ENCODE data around the gene TMPRSS13. TPM values are rescaled to one million over a fixed set of nuclear protein-coding genes. Genes with fewer than 3 reads are reported as not detected.

Gene TMPRSS13
- total and polyA plus RNA-seq, 5 donors from 2014 or later: 0.57 to 3.4 (median 1.1) TPM

DNA sequence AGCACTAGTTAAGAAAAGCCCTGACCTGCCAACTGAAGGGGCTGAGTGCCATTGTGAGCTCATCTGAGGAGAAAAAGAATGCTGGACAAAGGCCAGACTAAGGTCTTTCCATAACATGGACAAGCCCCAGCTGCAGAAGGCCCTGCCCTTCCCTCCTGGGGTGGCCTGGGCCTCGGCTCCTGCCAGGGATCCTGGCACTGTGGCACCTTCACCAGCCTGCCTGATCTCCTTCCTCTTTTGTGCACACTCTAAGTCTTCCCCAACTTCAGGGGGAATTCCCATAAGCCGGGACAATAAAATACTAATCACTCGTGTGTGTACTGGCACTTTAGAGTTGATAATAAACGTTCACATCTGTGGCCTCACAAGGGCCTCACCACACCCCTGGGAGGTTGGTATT lies 9.9 kb downstream of the TMPRSS13 start:
- no peaks in the 10 kb centered on the region for H3K9me3 ChIP-seq (ENCODE audit: control insufficient read depth in 2 of 2, low read length in 2 of 2)
- no peaks in the 10 kb centered on the region for H3K36me3 ChIP-seq (ENCODE audit: control insufficient read depth, insufficient read depth, low read length)
- H3K27me3 ChIP-seq (ENCODE audit: control insufficient read depth, insufficient read depth, low read length): no peaks in the 10 kb centered on the region
- no peaks in the 10 kb centered on the region for H3K4me1 ChIP-seq (ENCODE audit: control insufficient read depth, insufficient read depth, low read length, poor library complexity, severe bottlenecking)
- DNase-seq (no peak), ATAC-seq (ENCODE audit: low read depth in 2 of 2) (peak; percentile 19 to 30)
- peaks cover 12% of the 10 kb centered on the region for H3K36me3 Mint-ChIP-seq
- peaks cover 0 to 7% (median 3%) of the 10 kb centered on the region in 4 donors for H3K4me1 Mint-ChIP-seq
- H3K4me3 Mint-ChIP-seq: no peak overlapping the region
- H3K27ac ChIP-seq (ENCODE audit: insufficient read depth, low read length, poor library complexity, severe bottlenecking): no peak overlapping the region
- no peak overlapping the region for H3K4me3 ChIP-seq (ENCODE audit: low read depth, low read length)
- H3K27me3 Mint-ChIP-seq: no peaks in the 10 kb centered on the region
- no peak overlapping the region for H3K27ac Mint-ChIP-seq
- no peaks in the 10 kb centered on the region for H3K9me3 Mint-ChIP-seq

- no peak for DNase-seq
- H3K27me3 ChIP-seq (ENCODE audit: control insufficient read depth, insufficient read depth, low read length): no peaks in the 10 kb centered on the region
- no peaks in the 10 kb centered on the region for H3K36me3 ChIP-seq (ENCODE audit: control insufficient read depth, insufficient read depth, low read length)
- no peaks in the 10 kb centered on the region for H3K9me3 ChIP-seq (ENCODE audit: control insufficient read depth in 2 of 2, low read length in 2 of 2)
- no peak for ATAC-seq (ENCODE audit: low read depth in 2 of 2)
- Mint-ChIP-seq H3K4me3 (peak overlapping the region in 1 of 4 donors; percentile 48), H3K4me1 (peaks cover 0 to 7% (median 3%) of the 10 kb centered on the region in 4 donors), H3K27ac (no peak overlapping the region), H3K9me3 (no peaks in the 10 kb centered on the region), H3K27me3 (no peaks in the 10 kb centered on the region), H3K36me3 (peaks cover 17% of the 10 kb centered on the region)
- H3K4me3 ChIP-seq (ENCODE audit: low read depth, low read length): no peak overlapping the region
- H3K27ac ChIP-seq (ENCODE audit: insufficient read depth, low read length, poor library complexity, severe bottlenecking): no peak overlapping the region
- no peaks in the 10 kb centered on the region for H3K4me1 ChIP-seq (ENCODE audit: control insufficient read depth, insufficient read depth, low read length, poor library complexity, severe bottlenecking)
Measured at GRCh38 chr11:117918366-117919255, 10.6 kb downstream of the TMPRSS13 start.

GRCh38 chr11:117917591-117918151 lies 11.5 kb downstream of the TMPRSS13 start:
- peaks cover 27% of the 10 kb centered on the region for H3K36me3 Mint-ChIP-seq
- Histone ChIP-seq H3K4me1 (ENCODE audit: control insufficient read depth, insufficient read depth, low read length, poor library complexity, severe bottlenecking) (no peaks in the 10 kb centered on the region), H3K9me3 (ENCODE audit: control insufficient read depth in 2 of 2, low read length in 2 of 2) (no peaks in the 10 kb centered on the region), H3K27ac (ENCODE audit: insufficient read depth, low read length, poor library complexity, severe bottlenecking) (no peak overlapping the region), H3K4me3 (ENCODE audit: low read depth, low read length) (no peak overlapping the region), H3K27me3 (ENCODE audit: control insufficient read depth, insufficient read depth, low read length) (no peaks in the 10 kb centered on the region), H3K36me3 (ENCODE audit: control insufficient read depth, insufficient read depth, low read length) (no peaks in the 10 kb centered on the region)
- no peaks in the 10 kb centered on the region for H3K27me3 Mint-ChIP-seq
- ATAC-seq (ENCODE audit: low read depth in 2 of 2) (no peak), DNase-seq (no peak)
- no peaks in the 10 kb centered on the region for H3K9me3 Mint-ChIP-seq
- no peak overlapping the region for H3K27ac Mint-ChIP-seq
- H3K4me3 Mint-ChIP-seq: no peak overlapping the region
- H3K4me1 Mint-ChIP-seq: peaks cover 0 to 7% (median 3%) of the 10 kb centered on the region in 4 donors

DNA sequence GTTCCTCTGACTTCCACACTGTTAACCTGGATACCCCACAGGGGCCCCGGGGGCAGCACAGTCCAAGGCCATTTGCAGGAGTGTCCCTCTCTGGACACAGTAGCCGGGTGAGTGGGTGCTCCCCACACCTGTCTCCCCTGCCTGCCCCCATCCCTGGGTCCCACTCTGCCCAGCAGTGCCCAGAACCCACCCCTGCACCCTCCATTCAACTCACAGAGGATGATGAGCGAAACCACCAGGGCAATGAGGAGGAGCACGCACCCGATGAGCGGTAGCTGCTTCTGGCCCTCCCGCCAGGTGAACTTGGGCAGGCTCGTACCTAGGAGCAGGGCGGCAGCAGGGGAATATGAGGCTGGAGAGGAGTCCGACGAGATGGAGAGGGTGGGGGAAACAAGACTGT lies 12.2 kb downstream of the TMPRSS13 start:
- peaks cover 0 to 7% (median 3%) of the 10 kb centered on the region in 4 donors for H3K4me1 Mint-ChIP-seq
- no peak for ATAC-seq (ENCODE audit: low read depth in 2 of 2)

GRCh38 chr11:117915672-117916235 lies 13.4 kb downstream of the TMPRSS13 start:
- H3K27ac ChIP-seq (ENCODE audit: insufficient read depth, low read length, poor library complexity, severe bottlenecking): no peak overlapping the region
- Mint-ChIP-seq H3K4me3 (no peak overlapping the region), H3K9me3 (no peaks in the 10 kb centered on the region), H3K27ac (peak overlapping the region in 1 of 3 donors; percentile 83), H3K4me1 (peaks cover 0 to 7% (median 3%) of the 10 kb centered on the region in 4 donors), H3K27me3 (no peaks in the 10 kb centered on the region), H3K36me3 (peaks cover 33% of the 10 kb centered on the region)
- H3K36me3 ChIP-seq (ENCODE audit: control insufficient read depth, insufficient read depth, low read length): no peaks in the 10 kb centered on the region
- no peaks in the 10 kb centered on the region for H3K27me3 ChIP-seq (ENCODE audit: control insufficient read depth, insufficient read depth, low read length)
- no peak overlapping the region for H3K4me3 ChIP-seq (ENCODE audit: low read depth, low read length)
- no peaks in the 10 kb centered on the region for H3K9me3 ChIP-seq (ENCODE audit: control insufficient read depth in 2 of 2, low read length in 2 of 2)
- DNase-seq: no peak
- ATAC-seq (ENCODE audit: low read depth in 2 of 2): no peak
- H3K4me1 ChIP-seq (ENCODE audit: control insufficient read depth, insufficient read depth, low read length, poor library complexity, severe bottlenecking): no peaks in the 10 kb centered on the region

More for the DNA sequence above, 12.2 kb downstream of the TMPRSS13 start:
- Histone ChIP-seq H3K27ac (ENCODE audit: insufficient read depth, low read length, poor library complexity, severe bottlenecking) (no peak overlapping the region), H3K36me3 (ENCODE audit: control insufficient read depth, insufficient read depth, low read length) (no peaks in the 10 kb centered on the region), H3K4me3 (ENCODE audit: low read depth, low read length) (no peak overlapping the region), H3K4me1 (ENCODE audit: control insufficient read depth, insufficient read depth, low read length, poor library complexity, severe bottlenecking) (no peaks in the 10 kb centered on the region), H3K27me3 (ENCODE audit: control insufficient read depth, insufficient read depth, low read length) (no peaks in the 10 kb centered on the region), H3K9me3 (ENCODE audit: control insufficient read depth in 2 of 2, low read length in 2 of 2) (no peaks in the 10 kb centered on the region)
- no peaks in the 10 kb centered on the region for H3K9me3 Mint-ChIP-seq
- H3K27ac Mint-ChIP-seq: no peak overlapping the region
- no peaks in the 10 kb centered on the region for H3K27me3 Mint-ChIP-seq
- DNase-seq: no peak
- H3K4me3 Mint-ChIP-seq: no peak overlapping the region
- peaks cover 30% of the 10 kb centered on the region for H3K36me3 Mint-ChIP-seq

- H3K9me3 ChIP-seq (ENCODE audit: control insufficient read depth in 2 of 2, low read length in 2 of 2): no peaks in the 10 kb centered on the region
- no peaks in the 10 kb centered on the region for H3K4me1 ChIP-seq (ENCODE audit: control insufficient read depth, insufficient read depth, low read length, poor library complexity, severe bottlenecking)
- H3K27me3 ChIP-seq (ENCODE audit: control insufficient read depth, insufficient read depth, low read length): no peaks in the 10 kb centered on the region
- no peaks in the 10 kb centered on the region for H3K36me3 ChIP-seq (ENCODE audit: control insufficient read depth, insufficient read depth, low read length)
- Mint-ChIP-seq H3K4me3 (no peak overlapping the region), H3K4me1 (peaks cover 0 to 7% (median 3%) of the 10 kb centered on the region in 4 donors), H3K27me3 (no peaks in the 10 kb centered on the region), H3K9me3 (no peaks in the 10 kb centered on the region), H3K36me3 (peaks cover 35% of the 10 kb centered on the region), H3K27ac (peak overlapping the region in 2 of 3 donors; percentile 15 to 78)
- no peak overlapping the region for H3K4me3 ChIP-seq (ENCODE audit: low read depth, low read length)
- no peak overlapping the region for H3K27ac ChIP-seq (ENCODE audit: insufficient read depth, low read length, poor library complexity, severe bottlenecking)
- ATAC-seq (ENCODE audit: low read depth in 2 of 2) (no peak), DNase-seq (no peak)
Measured at GRCh38 chr11:117914991-117915618, 14.1 kb downstream of the TMPRSS13 start.

GRCh38 chr11:117914398-117914761 lies 14.8 kb downstream of the TMPRSS13 start:
- no peaks in the 10 kb centered on the region for H3K36me3 ChIP-seq (ENCODE audit: control insufficient read depth, insufficient read depth, low read length)
- H3K4me3 ChIP-seq (ENCODE audit: low read depth, low read length): no peak overlapping the region
- no peak for ATAC-seq (ENCODE audit: low read depth in 2 of 2)
- Mint-ChIP-seq H3K36me3 (peaks cover 35% of the 10 kb centered on the region), H3K4me1 (peaks cover 0 to 3% (median 0%) of the 10 kb centered on the region in 4 donors), H3K9me3 (no peaks in the 10 kb centered on the region), H3K4me3 (no peak overlapping the region), H3K27ac (peak overlapping the region in 1 of 3 donors; percentile 53), H3K27me3 (no peaks in the 10 kb centered on the region)
- H3K27ac ChIP-seq (ENCODE audit: insufficient read depth, low read length, poor library complexity, severe bottlenecking): no peak overlapping the region
- H3K4me1 ChIP-seq (ENCODE audit: control insufficient read depth, insufficient read depth, low read length, poor library complexity, severe bottlenecking): no peaks in the 10 kb centered on the region
- H3K9me3 ChIP-seq (ENCODE audit: control insufficient read depth in 2 of 2, low read length in 2 of 2): no peaks in the 10 kb centered on the region
- no peaks in the 10 kb centered on the region for H3K27me3 ChIP-seq (ENCODE audit: control insufficient read depth, insufficient read depth, low read length)
- no peak for DNase-seq

Measured in CD4-positive, CD25-positive, alpha-beta regulatory T cell (primary cell).